ENCODE data around the gene UNK. TPM values are rescaled to one million over a fixed set of nuclear protein-coding genes. Genes with fewer than 3 reads are reported as not detected.

The UNK gene
- total and polyA plus RNA-seq, 4 donors, result 4.0 to 16.4 (median 8.9) TPM

- peaks cover 16 to 71% (median 23%) of the 10 kb centered on the region in 4 donors for H3K36me3 ChIP-seq (ENCODE audit: control insufficient read depth in 4 of 4, insufficient read depth in 3 of 4, low read depth in 1 of 4, low read length in 3 of 4)
- H3K9me3 ChIP-seq (ENCODE audit: control insufficient read depth in 4 of 4, low read length in 3 of 4), result no peaks in the 10 kb centered on the region
- TF ChIP-seq, protein P1, sequence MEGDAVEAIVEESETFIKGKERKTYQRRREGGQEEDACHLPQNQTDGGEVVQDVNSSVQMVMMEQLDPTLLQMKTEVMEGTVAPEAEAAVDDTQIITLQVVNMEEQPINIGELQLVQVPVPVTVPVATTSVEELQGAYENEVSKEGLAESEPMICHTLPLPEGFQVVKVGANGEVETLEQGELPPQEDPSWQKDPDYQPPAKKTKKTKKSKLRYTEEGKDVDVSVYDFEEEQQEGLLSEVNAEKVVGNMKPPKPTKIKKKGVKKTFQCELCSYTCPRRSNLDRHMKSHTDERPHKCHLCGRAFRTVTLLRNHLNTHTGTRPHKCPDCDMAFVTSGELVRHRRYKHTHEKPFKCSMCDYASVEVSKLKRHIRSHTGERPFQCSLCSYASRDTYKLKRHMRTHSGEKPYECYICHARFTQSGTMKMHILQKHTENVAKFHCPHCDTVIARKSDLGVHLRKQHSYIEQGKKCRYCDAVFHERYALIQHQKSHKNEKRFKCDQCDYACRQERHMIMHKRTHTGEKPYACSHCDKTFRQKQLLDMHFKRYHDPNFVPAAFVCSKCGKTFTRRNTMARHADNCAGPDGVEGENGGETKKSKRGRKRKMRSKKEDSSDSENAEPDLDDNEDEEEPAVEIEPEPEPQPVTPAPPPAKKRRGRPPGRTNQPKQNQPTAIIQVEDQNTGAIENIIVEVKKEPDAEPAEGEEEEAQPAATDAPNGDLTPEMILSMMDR (IDR thresholded peaks at IDR 0.05; ENCODE audit: low read depth, low read length, missing input control), result no peak
- no peak for TF ChIP-seq NR2F2 (IDR thresholded peaks at IDR 0.05)
- TF ChIP-seq YY1 (IDR thresholded peaks at IDR 0.05), result no peak
- no peak for TF ChIP-seq SP1 (IDR thresholded peaks at IDR 0.05)
- no peak for TF ChIP-seq ZBTB33 (IDR thresholded peaks at IDR 0.05)
- TF ChIP-seq FOXA1 (IDR thresholded peaks at IDR 0.05), result no peak
- TF ChIP-seq GABPA (IDR thresholded peaks at IDR 0.05 in 1 of 2, conservative IDR thresholded peaks at IDR 0.05 in 1 of 2), result no peak
- TF ChIP-seq RXRA (IDR thresholded peaks at IDR 0.05), result no peak
- no peak for TF ChIP-seq FOXA2 (IDR thresholded peaks at IDR 0.05)
- TF ChIP-seq TAF1 (conservative IDR thresholded peaks at IDR 0.05), result no peak
- TF ChIP-seq REST (IDR thresholded peaks at IDR 0.05), result no peak
- TF ChIP-seq JUND (IDR thresholded peaks at IDR 0.05), result no peak
- no peak overlapping the region for H3K27ac ChIP-seq (ENCODE audit: low read depth in 1 of 2, low read length in 2 of 2)
- H3K27me3 ChIP-seq (ENCODE audit: control insufficient read depth in 4 of 4, insufficient read depth in 4 of 4, low read length in 3 of 4), result no peaks in the 10 kb centered on the region
- H3K9ac ChIP-seq (ENCODE audit: low read depth in 1 of 2, low read length in 2 of 2), result no peak overlapping the region
- no peak overlapping the region for H3K4me3 ChIP-seq (ENCODE audit: low read depth in 1 of 3, low read length in 3 of 3)
- WGBS, result 95% methylated on average over 3 of the region's 3 CpGs
- no peaks in the 10 kb centered on the region for H3K4me1 ChIP-seq (ENCODE audit: control insufficient read depth in 4 of 4, insufficient read depth in 4 of 4, low read length in 3 of 4)
- no peak for DNase-seq (ENCODE audit: low spot score)
Measured at GRCh38 chr17:75815399-75815798, 30.8 kb downstream of the UNK start.

DNA sequence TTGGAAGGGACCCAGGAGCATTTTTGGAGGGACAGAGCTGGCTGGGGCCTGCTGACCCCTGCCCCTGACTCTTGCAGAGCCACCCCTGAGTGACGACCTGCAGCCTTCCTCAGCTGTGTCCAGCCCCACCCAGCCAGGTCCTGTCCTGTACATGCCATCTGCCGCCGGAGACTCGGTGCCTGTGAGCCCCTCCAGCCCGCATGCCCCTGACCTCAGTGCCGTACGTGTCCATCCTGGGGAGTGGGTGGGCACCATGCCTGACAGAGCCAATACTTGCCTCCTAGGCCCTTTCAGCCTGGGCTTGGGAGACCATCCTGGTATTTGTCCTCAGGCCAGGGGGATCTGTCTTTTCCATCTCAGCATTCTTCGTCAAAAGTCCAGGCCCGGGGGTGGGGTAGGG is 32.1 kb downstream of the UNK start:
- H3K27me3 ChIP-seq (ENCODE audit: control insufficient read depth in 4 of 4, insufficient read depth in 4 of 4, low read length in 3 of 4), result no peaks in the 10 kb centered on the region
- H3K4me1 ChIP-seq (ENCODE audit: control insufficient read depth in 4 of 4, insufficient read depth in 4 of 4, low read length in 3 of 4), result no peaks in the 10 kb centered on the region
- H3K36me3 ChIP-seq (ENCODE audit: control insufficient read depth in 4 of 4, insufficient read depth in 3 of 4, low read depth in 1 of 4, low read length in 3 of 4), result peaks cover 17 to 75% (median 27%) of the 10 kb centered on the region in 4 donors
- H3K4me3 ChIP-seq (ENCODE audit: low read depth in 1 of 3, low read length in 3 of 3), result no peak overlapping the region
- TF ChIP-seq RXRA (IDR thresholded peaks at IDR 0.05) (no peak), HNF4A (conservative IDR thresholded peaks at IDR 0.05) (no peak), MAX (IDR thresholded peaks at IDR 0.05) (no peak)
- no peak for DNase-seq (ENCODE audit: low spot score)
- 96% methylated on average over 9 of the region's 9 CpGs for WGBS
- H3K9me3 ChIP-seq (ENCODE audit: control insufficient read depth in 4 of 4, low read length in 3 of 4), result no peaks in the 10 kb centered on the region
- H3K27ac ChIP-seq (ENCODE audit: low read depth in 1 of 2, low read length in 2 of 2), result no peak overlapping the region
- H3K9ac ChIP-seq (ENCODE audit: low read depth in 1 of 2, low read length in 2 of 2), result no peak overlapping the region
